T-helper 17 cell (primary cell): ENCODE measurements around the gene CASD1. TPM values are rescaled to one million over a fixed set of nuclear protein-coding genes. Genes with fewer than 3 reads are reported as not detected.

Experiments
- ATAC-seq: fragments of 150-1000 bp; cut with Tn5 transposase; 2 replicates; pipeline ENCODE4 v1.10.0; 2021; ENCODE audit warnings: mild to moderate bottlenecking, moderate library complexity
- DNase-seq, 3 donors: peaks; one replicate each; pipeline versions ENCODE4 v3.0.0 to v3.0.0-alpha.2; 2020 to 2021
- H3K9me3 ChIP-seq: one replicate; pipeline ENCODE4 v1.7.0; 2013; ENCODE audit warnings: low read length, mild to moderate bottlenecking; ENCODE audit not compliant: control insufficient read depth, poor library complexity, severe bottlenecking
- H3K27ac Mint-ChIP-seq: one replicate; pipeline ENCODE4 v1.8.0; 2022; ENCODE audit warnings: mild to moderate bottlenecking, moderate library complexity, mixed read lengths
- H3K27me3 Mint-ChIP-seq: one replicate; pipeline ENCODE4 v1.8.0; 2022; ENCODE audit warnings: mixed read lengths
- H3K36me3 Mint-ChIP-seq: one replicate; pipeline ENCODE4 v1.8.0; 2022; ENCODE audit warnings: low read depth, mixed read lengths
- H3K4me1 Mint-ChIP-seq: one replicate; pipeline ENCODE4 v1.8.0; 2022; ENCODE audit warnings: mild to moderate bottlenecking, mixed read lengths
- H3K4me3 Mint-ChIP-seq: one replicate; pipeline ENCODE4 v1.8.0; 2022; ENCODE audit warnings: mild to moderate bottlenecking, moderate library complexity, mixed read lengths
- total RNA-seq, 4 donors: library from RNA in 2 of 4; stranded (reverse) in 2 of 4; gene quantifications; one replicate each; pipeline ENCODE4 v1.2.3 and lab custom pipeline; 2022 to 2026

Gene CASD1
- total RNA-seq, 2 donors from 2014 or later, result 18.4 to 22.9 TPM

GRCh38 chr7:94576316-94576715 is 66.7 kb downstream of the CASD1 start:
- Mint-ChIP-seq H3K4me3 (no peak overlapping the region), H3K27me3 (no peaks in the 10 kb centered on the region), H3K36me3 (peaks cover 19% of the 10 kb centered on the region), H3K4me1 (no peaks in the 10 kb centered on the region), H3K27ac (no peak overlapping the region)
- ATAC-seq (no peak), DNase-seq (no peak)
- no peaks in the 10 kb centered on the region for H3K9me3 ChIP-seq

- DNase-seq (no peak), ATAC-seq (no peak)
- Mint-ChIP-seq H3K4me1 (no peaks in the 10 kb centered on the region), H3K36me3 (peaks cover 19% of the 10 kb centered on the region), H3K27ac (no peak overlapping the region), H3K4me3 (no peak overlapping the region), H3K27me3 (no peaks in the 10 kb centered on the region)
- H3K9me3 ChIP-seq, result no peaks in the 10 kb centered on the region
These were observed 67.7 kb downstream of the CASD1 start for GRCh38 chr7:94577357-94577756.

GRCh38 chr7:94578614-94579013 is 69.0 kb downstream of the CASD1 start:
- ATAC-seq (no peak), DNase-seq (no peak)
- H3K27ac Mint-ChIP-seq, result no peak overlapping the region
- H3K36me3 Mint-ChIP-seq, result peaks cover 15% of the 10 kb centered on the region
- no peaks in the 10 kb centered on the region for H3K9me3 ChIP-seq
- no peaks in the 10 kb centered on the region for H3K4me1 Mint-ChIP-seq
- H3K27me3 Mint-ChIP-seq, result no peaks in the 10 kb centered on the region
- no peak overlapping the region for H3K4me3 Mint-ChIP-seq

GRCh38 chr7:94579470-94579869 is 69.9 kb downstream of the CASD1 start:
- ATAC-seq (no peak), DNase-seq (no peak)
- Mint-ChIP-seq H3K4me1 (no peaks in the 10 kb centered on the region), H3K36me3 (peaks cover 11% of the 10 kb centered on the region), H3K27ac (no peak overlapping the region), H3K4me3 (no peak overlapping the region), H3K27me3 (no peaks in the 10 kb centered on the region)
- H3K9me3 ChIP-seq, result no peaks in the 10 kb centered on the region

GRCh38 chr7:94580601-94581000 is 71.0 kb downstream of the CASD1 start:
- H3K27me3 Mint-ChIP-seq, result no peaks in the 10 kb centered on the region
- DNase-seq (no peak), ATAC-seq (no peak)
- H3K36me3 Mint-ChIP-seq, result peaks cover 7% of the 10 kb centered on the region
- H3K27ac Mint-ChIP-seq, result no peak overlapping the region
- no peaks in the 10 kb centered on the region for H3K9me3 ChIP-seq
- no peaks in the 10 kb centered on the region for H3K4me1 Mint-ChIP-seq
- no peak overlapping the region for H3K4me3 Mint-ChIP-seq

- ATAC-seq, result no peak
- H3K4me1 Mint-ChIP-seq, result no peaks in the 10 kb centered on the region
- no peak overlapping the region for H3K27ac Mint-ChIP-seq
- peaks cover 4% of the 10 kb centered on the region for H3K36me3 Mint-ChIP-seq
- no peaks in the 10 kb centered on the region for H3K9me3 ChIP-seq
- no peak overlapping the region for H3K4me3 Mint-ChIP-seq
- no peaks in the 10 kb centered on the region for H3K27me3 Mint-ChIP-seq
- no peak for DNase-seq
These were observed 74.5 kb downstream of the CASD1 start for GRCh38 chr7:94584113-94584512.

- Mint-ChIP-seq H3K27ac (no peak overlapping the region), H3K27me3 (no peaks in the 10 kb centered on the region), H3K4me3 (no peak overlapping the region), H3K36me3 (no peaks in the 10 kb centered on the region), H3K4me1 (no peaks in the 10 kb centered on the region)
- DNase-seq (no peak), ATAC-seq (no peak)
- H3K9me3 ChIP-seq, result no peaks in the 10 kb centered on the region
These were observed 78.5 kb downstream of the CASD1 start for GRCh38 chr7:94588075-94588474.

- no peaks in the 10 kb centered on the region for H3K9me3 ChIP-seq
- no peak overlapping the region for H3K27ac Mint-ChIP-seq
- H3K36me3 Mint-ChIP-seq, result no peaks in the 10 kb centered on the region
- DNase-seq, result no peak
- H3K4me1 Mint-ChIP-seq, result no peaks in the 10 kb centered on the region
- no peak overlapping the region for H3K4me3 Mint-ChIP-seq
- ATAC-seq, result no peak
- no peaks in the 10 kb centered on the region for H3K27me3 Mint-ChIP-seq
These were observed 81.0 kb downstream of the CASD1 start for GRCh38 chr7:94590526-94591162.

GRCh38 chr7:94591176-94591575 is 81.6 kb downstream of the CASD1 start:
- ATAC-seq, result no peak
- Mint-ChIP-seq H3K4me3 (no peak overlapping the region), H3K36me3 (no peaks in the 10 kb centered on the region)

GRCh38 chr7:94594882-94595281 is 85.3 kb downstream of the CASD1 start:
- no peaks in the 10 kb centered on the region for H3K4me1 Mint-ChIP-seq
- DNase-seq (no peak), ATAC-seq (no peak)
- no peak overlapping the region for H3K4me3 Mint-ChIP-seq
- no peak overlapping the region for H3K27ac Mint-ChIP-seq
- no peaks in the 10 kb centered on the region for H3K36me3 Mint-ChIP-seq
- no peaks in the 10 kb centered on the region for H3K27me3 Mint-ChIP-seq
- H3K9me3 ChIP-seq, result no peaks in the 10 kb centered on the region

More at GRCh38 chr7:94591176-94591575, 81.6 kb downstream of the CASD1 start:
- no peak overlapping the region for H3K27ac Mint-ChIP-seq
- H3K4me1 Mint-ChIP-seq, result no peaks in the 10 kb centered on the region
- H3K9me3 ChIP-seq, result no peaks in the 10 kb centered on the region
- no peaks in the 10 kb centered on the region for H3K27me3 Mint-ChIP-seq
- no peak for DNase-seq

- Mint-ChIP-seq H3K36me3 (no peaks in the 10 kb centered on the region), H3K27me3 (no peaks in the 10 kb centered on the region), H3K4me3 (no peak overlapping the region), H3K27ac (no peak overlapping the region), H3K4me1 (no peaks in the 10 kb centered on the region)
- no peak for DNase-seq
- no peak for ATAC-seq
- H3K9me3 ChIP-seq, result no peaks in the 10 kb centered on the region
These were observed 86.1 kb downstream of the CASD1 start for GRCh38 chr7:94595717-94596116.

- Mint-ChIP-seq H3K36me3 (no peaks in the 10 kb centered on the region), H3K4me3 (no peak overlapping the region), H3K27ac (no peak overlapping the region), H3K4me1 (no peaks in the 10 kb centered on the region), H3K27me3 (no peaks in the 10 kb centered on the region)
- DNase-seq, result no peak
- no peak for ATAC-seq
- no peaks in the 10 kb centered on the region for H3K9me3 ChIP-seq
These were observed 90.7 kb downstream of the CASD1 start for GRCh38 chr7:94600267-94600666.

GRCh38 chr7:94602181-94602580 is 92.6 kb downstream of the CASD1 start:
- Mint-ChIP-seq H3K36me3 (no peaks in the 10 kb centered on the region), H3K27ac (no peak overlapping the region), H3K4me3 (no peak overlapping the region), H3K4me1 (no peaks in the 10 kb centered on the region), H3K27me3 (no peaks in the 10 kb centered on the region)
- no peak for DNase-seq
- ATAC-seq, result no peak
- no peaks in the 10 kb centered on the region for H3K9me3 ChIP-seq

- no peaks in the 10 kb centered on the region for H3K36me3 Mint-ChIP-seq
- no peaks in the 10 kb centered on the region for H3K27me3 Mint-ChIP-seq
- ATAC-seq (no peak), DNase-seq (no peak)
- H3K4me1 Mint-ChIP-seq, result no peaks in the 10 kb centered on the region
- no peak overlapping the region for H3K4me3 Mint-ChIP-seq
- peaks cover 3% of the 10 kb centered on the region for H3K9me3 ChIP-seq
- no peak overlapping the region for H3K27ac Mint-ChIP-seq
These were observed 95.4 kb downstream of the CASD1 start for GRCh38 chr7:94605031-94605430.
